Astrocyte (in vitro differentiated cells and primary cell): ENCODE data around the gene MTA3. TPM values are rescaled to one million over a fixed set of nuclear protein-coding genes. Genes with fewer than 3 reads are reported as not detected.

Source experiments
- DNase-seq: peaks from one replicate; pipeline ENCODE4 v3.0.0-alpha.2; 2010; ENCODE audit warnings: low read depth
- FAIRE-seq: peaks from 2 replicates; lab custom pipeline; 2011; peaks lifted over from hg19 to GRCh38; lab: Jason Lieb, UNC
- H2AFZ ChIP-seq: 2 replicates; pipeline ENCODE4 v1.6.0; 2012; ENCODE audit warnings: low read depth, low read length, inconsistent platforms
- H3K27ac ChIP-seq: 2 replicates; pipeline ENCODE4 v1.5.1; 2011; ENCODE audit warnings: low read depth, low read length, inconsistent platforms
- H3K27me3 ChIP-seq: 2 replicates; pipeline ENCODE4 v1.6.0; 2011; ENCODE audit warnings: low read length, inconsistent platforms; ENCODE audit not compliant: insufficient read depth
- H3K36me3 ChIP-seq: 2 replicates; pipeline ENCODE4 v1.5.1; 2011; ENCODE audit warnings: low read length, inconsistent platforms; ENCODE audit not compliant: insufficient read depth
- H3K4me1 ChIP-seq: 2 replicates; pipeline ENCODE4 v1.5.1; 2011; ENCODE audit warnings: low read length, inconsistent platforms; ENCODE audit not compliant: insufficient read depth
- H3K4me2 ChIP-seq: 2 replicates; pipeline ENCODE4 v1.6.0; 2012; ENCODE audit warnings: low read length, inconsistent platforms
- H3K4me3 ChIP-seq: 2 replicates; pipeline ENCODE4 v1.5.1; 2011; ENCODE audit warnings: low read depth, mild to moderate bottlenecking, low read length, inconsistent platforms; ENCODE audit not compliant: insufficient read depth
- H3K79me2 ChIP-seq: 2 replicates; pipeline ENCODE4 v1.6.0; 2012; ENCODE audit warnings: mild to moderate bottlenecking, low read length, inconsistent platforms; ENCODE audit not compliant: insufficient read depth
- H3K9ac ChIP-seq: 2 replicates; pipeline ENCODE4 v1.6.0; 2012; ENCODE audit warnings: mild to moderate bottlenecking, low read length, inconsistent platforms
- H3K9me3 ChIP-seq: 2 replicates; pipeline ENCODE4 v1.5.1; 2012; ENCODE audit warnings: low read depth, mild to moderate bottlenecking, low read length, inconsistent platforms; ENCODE audit not compliant: insufficient read depth
- H4K20me1 ChIP-seq: 2 replicates; pipeline ENCODE4 v1.6.0; 2012; ENCODE audit warnings: low read length, inconsistent platforms; ENCODE audit not compliant: insufficient read depth
- H3K27ac Mint-ChIP-seq: one replicate; pipeline ENCODE4 v1.8.0; 2021; ENCODE audit warnings: mild to moderate bottlenecking, mixed read lengths; ENCODE audit not compliant: unreplicated experiment
- H3K27me3 Mint-ChIP-seq: one replicate; pipeline ENCODE4 v1.8.0; 2021; ENCODE audit warnings: low read depth, mixed read lengths; ENCODE audit not compliant: unreplicated experiment
- H3K36me3 Mint-ChIP-seq: one replicate; pipeline ENCODE4 v1.8.0; 2021; ENCODE audit warnings: low read depth, mixed read lengths; ENCODE audit not compliant: unreplicated experiment
- H3K4me1 Mint-ChIP-seq: one replicate; pipeline ENCODE4 v1.8.0; 2021; ENCODE audit warnings: low read depth, mixed read lengths; ENCODE audit not compliant: unreplicated experiment
- H3K4me3 Mint-ChIP-seq: one replicate; pipeline ENCODE4 v1.8.0; 2021; ENCODE audit warnings: mild to moderate bottlenecking, moderate library complexity, mixed read lengths; ENCODE audit not compliant: unreplicated experiment
- H3K9me3 Mint-ChIP-seq: one replicate; pipeline ENCODE4 v1.8.0; 2021; ENCODE audit warnings: mild to moderate bottlenecking, mixed read lengths; ENCODE audit not compliant: unreplicated experiment
- CTCF ChIP-seq: IDR thresholded peaks from 2 replicates; pipeline ENCODE4 v1.5.1; 2011; ENCODE audit warnings: low read depth, mild to moderate bottlenecking, inconsistent platforms, low read length, moderate library complexity; ENCODE audit not compliant: insufficient read depth
- EZH2 ChIP-seq: IDR thresholded peaks from 2 replicates; pipeline ENCODE4 v1.6.1; 2012; ENCODE audit warnings: mild to moderate bottlenecking, low read length, inconsistent platforms; ENCODE audit not compliant: insufficient read depth
- total RNA-seq: library from RNA; stranded (reverse); gene quantifications from 2 replicates; pipeline ENCODE4 v1.2.1, GENCODE V29; 2021

MTA3 gene
- total RNA-seq, 1 donor from 2014 or later, result 69.4 TPM

- Histone ChIP-seq H3K36me3 (no peaks in the 10 kb centered on the region), H3K4me1 (no peaks in the 10 kb centered on the region), H3K9me3 (no peaks in the 10 kb centered on the region), H3K4me2 (no peak overlapping the region), H2AFZ (no peak overlapping the region), H4K20me1 (no peaks in the 10 kb centered on the region), H3K27me3 (no peaks in the 10 kb centered on the region), H3K79me2 (no peaks in the 10 kb centered on the region), H3K4me3 (no peak overlapping the region), H3K9ac (no peak overlapping the region), H3K27ac (no peak overlapping the region)
- Mint-ChIP-seq H3K4me3 (no peak overlapping the region), H3K4me1 (no peaks in the 10 kb centered on the region), H3K27ac (no peak overlapping the region), H3K27me3 (peaks cover 2% of the 10 kb centered on the region), H3K9me3 (peaks cover 3% of the 10 kb centered on the region), H3K36me3 (no peaks in the 10 kb centered on the region)
- TF ChIP-seq EZH2 (no peak), CTCF (no peak)
- no peak for DNase-seq
- no peak for FAIRE-seq
Measured at GRCh38 chr2:42775186-42775585, 206.8 kb downstream of the MTA3 start.

GRCh38 chr2:42775810-42776209 is 207.4 kb downstream of the MTA3 start:
- H3K4me3 ChIP-seq, result no peak overlapping the region
- peaks cover 3% of the 10 kb centered on the region for H3K9me3 Mint-ChIP-seq
- H3K27me3 Mint-ChIP-seq, result peaks cover 2% of the 10 kb centered on the region
- FAIRE-seq, result no peak
- no peak overlapping the region for H3K9ac ChIP-seq
- no peaks in the 10 kb centered on the region for H3K4me1 ChIP-seq
- DNase-seq, result no peak
- H3K9me3 ChIP-seq, result no peaks in the 10 kb centered on the region
- no peaks in the 10 kb centered on the region for H3K27me3 ChIP-seq
- no peak overlapping the region for H2AFZ ChIP-seq
- no peak for TF ChIP-seq CTCF
- TF ChIP-seq EZH2, result no peak
- H3K79me2 ChIP-seq, result no peaks in the 10 kb centered on the region
- H3K27ac ChIP-seq, result no peak overlapping the region
- H3K4me1 Mint-ChIP-seq, result no peaks in the 10 kb centered on the region
- no peaks in the 10 kb centered on the region for H3K36me3 Mint-ChIP-seq
- H3K4me2 ChIP-seq, result no peak overlapping the region
- H3K36me3 ChIP-seq, result no peaks in the 10 kb centered on the region
- no peaks in the 10 kb centered on the region for H4K20me1 ChIP-seq
- no peak overlapping the region for H3K4me3 Mint-ChIP-seq
- no peak overlapping the region for H3K27ac Mint-ChIP-seq

- TF ChIP-seq CTCF, result no peak
- no peak for TF ChIP-seq EZH2
- H3K4me3 ChIP-seq, result no peak overlapping the region
- DNase-seq (peak; percentile 6), FAIRE-seq (no peak)
- peaks cover 2% of the 10 kb centered on the region for H3K27me3 Mint-ChIP-seq
- no peak overlapping the region for H2AFZ ChIP-seq
- H3K27ac ChIP-seq, result no peak overlapping the region
- H3K4me1 ChIP-seq, result no peaks in the 10 kb centered on the region
- H3K9me3 ChIP-seq, result no peaks in the 10 kb centered on the region
- H3K27ac Mint-ChIP-seq, result no peak overlapping the region
- H3K4me1 Mint-ChIP-seq, result no peaks in the 10 kb centered on the region
- peaks cover 6% of the 10 kb centered on the region for H3K9me3 Mint-ChIP-seq
- H3K79me2 ChIP-seq, result no peaks in the 10 kb centered on the region
- no peaks in the 10 kb centered on the region for H4K20me1 ChIP-seq
- no peaks in the 10 kb centered on the region for H3K36me3 ChIP-seq
- peaks cover 3% of the 10 kb centered on the region for H3K36me3 Mint-ChIP-seq
- no peak overlapping the region for H3K9ac ChIP-seq
- H3K4me3 Mint-ChIP-seq, result no peak overlapping the region
- no peaks in the 10 kb centered on the region for H3K27me3 ChIP-seq
- no peak overlapping the region for H3K4me2 ChIP-seq
Measured at GRCh38 chr2:42777883-42778805, 209.7 kb downstream of the MTA3 start.
